ENCODE measurements around the gene PCBP4.

PCBP4 gene

DNA sequence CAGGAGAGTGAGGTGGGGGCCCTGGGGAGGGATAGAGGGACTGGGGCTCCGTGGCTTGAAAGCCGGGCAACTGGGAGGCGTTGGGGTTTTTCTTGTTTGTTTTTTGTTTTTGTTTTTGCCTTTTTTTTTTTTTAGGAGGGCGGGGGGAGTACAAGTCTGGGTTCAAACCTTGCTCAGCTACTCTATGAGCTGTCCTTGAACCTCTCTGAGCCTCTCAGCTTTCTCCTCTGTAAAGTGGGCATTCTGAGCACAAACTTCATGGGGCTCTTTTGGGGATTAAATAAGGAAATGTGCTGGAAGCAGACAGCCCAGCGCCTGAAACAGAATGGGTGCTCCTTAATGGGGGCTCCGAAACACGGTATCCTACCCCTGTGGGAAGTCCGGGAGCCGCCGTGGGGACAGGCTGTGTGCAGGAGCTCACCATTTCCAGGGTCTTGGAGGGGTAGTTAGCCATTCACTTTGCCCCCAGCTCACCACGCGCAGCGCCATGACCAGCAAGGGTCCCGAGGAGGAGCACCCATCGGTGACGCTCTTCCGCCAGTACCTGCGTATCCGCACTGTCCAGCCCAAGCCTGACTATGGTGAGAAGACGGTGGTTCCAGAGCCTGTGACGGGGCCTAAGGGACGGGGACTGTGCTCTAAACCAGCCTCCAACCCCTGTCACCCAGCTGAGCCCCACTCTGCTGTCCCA, 16.5 kb upstream of the PCBP4 start:
- peak overlapping the region; percentile 73 for H3K27ac ChIP-seq (ENCODE audit: low read length)
- H3K4me2 ChIP-seq (ENCODE audit: low read length) = peak overlapping the region; percentile 98
- TF ChIP-seq EZH2phosphoT487 (IDR thresholded peaks at IDR 0.05; ENCODE audit: low read depth) = no peak
- TF ChIP-seq, protein P1, sequence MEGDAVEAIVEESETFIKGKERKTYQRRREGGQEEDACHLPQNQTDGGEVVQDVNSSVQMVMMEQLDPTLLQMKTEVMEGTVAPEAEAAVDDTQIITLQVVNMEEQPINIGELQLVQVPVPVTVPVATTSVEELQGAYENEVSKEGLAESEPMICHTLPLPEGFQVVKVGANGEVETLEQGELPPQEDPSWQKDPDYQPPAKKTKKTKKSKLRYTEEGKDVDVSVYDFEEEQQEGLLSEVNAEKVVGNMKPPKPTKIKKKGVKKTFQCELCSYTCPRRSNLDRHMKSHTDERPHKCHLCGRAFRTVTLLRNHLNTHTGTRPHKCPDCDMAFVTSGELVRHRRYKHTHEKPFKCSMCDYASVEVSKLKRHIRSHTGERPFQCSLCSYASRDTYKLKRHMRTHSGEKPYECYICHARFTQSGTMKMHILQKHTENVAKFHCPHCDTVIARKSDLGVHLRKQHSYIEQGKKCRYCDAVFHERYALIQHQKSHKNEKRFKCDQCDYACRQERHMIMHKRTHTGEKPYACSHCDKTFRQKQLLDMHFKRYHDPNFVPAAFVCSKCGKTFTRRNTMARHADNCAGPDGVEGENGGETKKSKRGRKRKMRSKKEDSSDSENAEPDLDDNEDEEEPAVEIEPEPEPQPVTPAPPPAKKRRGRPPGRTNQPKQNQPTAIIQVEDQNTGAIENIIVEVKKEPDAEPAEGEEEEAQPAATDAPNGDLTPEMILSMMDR (IDR thresholded peaks at IDR 0.05; ENCODE audit: low read depth, low read length) = no peak

DNA sequence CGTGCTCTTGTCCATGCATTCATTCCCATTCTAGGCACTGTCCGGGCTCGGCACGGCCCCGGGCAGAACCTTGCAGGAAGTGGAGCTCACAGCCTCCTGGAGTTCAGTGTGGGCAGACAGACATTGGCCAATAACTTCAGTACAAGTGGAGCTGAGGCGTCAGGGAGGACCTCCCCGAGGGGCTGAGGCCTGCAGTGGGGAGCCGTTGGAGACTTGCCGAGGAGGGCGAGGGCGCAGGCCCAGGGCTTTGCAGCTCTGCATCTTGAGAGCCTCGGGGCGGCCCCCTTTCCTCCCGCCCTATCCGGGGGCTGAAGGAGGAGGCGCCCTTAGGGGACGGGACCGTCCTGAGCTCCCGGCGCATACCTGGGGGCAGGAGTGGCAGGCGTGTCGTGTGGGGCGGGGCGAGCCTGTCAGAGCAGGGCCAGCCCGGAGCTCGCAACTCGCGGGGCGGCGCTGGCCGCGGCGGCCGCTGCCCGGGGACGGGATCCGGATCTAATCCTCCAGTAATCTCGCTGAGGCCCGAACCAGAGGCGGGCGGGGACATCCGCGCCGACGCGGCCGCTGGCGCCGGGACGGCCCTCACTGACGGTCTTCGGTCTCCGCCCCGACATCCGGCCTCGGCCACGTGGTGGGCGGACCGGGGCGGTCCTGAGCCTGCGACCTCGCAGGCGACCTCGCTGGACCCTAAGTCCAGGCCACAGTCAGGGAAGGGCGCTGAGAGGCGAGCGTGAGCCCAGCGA, 15.8 kb upstream of the PCBP4 start, which contains the start of gene ACY1:
Gene ACY1 (plus strand): TSS at position 698 of the 740 bp plus-strand sequence. CDS start 530 bp downstream, outside the sequence.
- H3K9ac ChIP-seq (ENCODE audit: low read length) = peak within 1 kb of the TSS; percentile 88
- peaks cover 15% of the 10 kb centered on the region for H3K79me2 ChIP-seq (ENCODE audit: low read length)
- peak within 1 kb of the TSS; percentile 98 for H3K4me2 ChIP-seq (ENCODE audit: low read length)
- no peaks in the 10 kb centered on the region for H4K20me1 ChIP-seq (ENCODE audit: insufficient read depth, low read length)
- H2AFZ ChIP-seq (ENCODE audit: low read depth, low read length) = peak within 1 kb of the TSS; percentile 92
- peak within 1 kb of the TSS; percentile 73 for H3K27ac ChIP-seq (ENCODE audit: low read length)
- peaks cover 7% of the 10 kb centered on the region for H3K36me3 ChIP-seq (replicated peaks; ENCODE audit: low read depth, low read length)
- TF ChIP-seq, protein P1 (IDR thresholded peaks at IDR 0.05; ENCODE audit: low read depth, low read length) = no peak; the same call in 1 of the 2 replicates
- TF ChIP-seq EZH2phosphoT487 (IDR thresholded peaks at IDR 0.05; ENCODE audit: low read depth) = no peak
- H3K9me3 ChIP-seq (ENCODE audit: insufficient read depth, low read length) = no peaks in the 10 kb centered on the region
- H3K27me3 ChIP-seq (ENCODE audit: low read depth, low read length) = no peaks in the 10 kb centered on the region
- peak within 1 kb of the TSS; percentile 88 for H3K4me3 ChIP-seq (ENCODE audit: low read length)
- H3K4me1 ChIP-seq (ENCODE audit: low read length) = peaks cover 12% of the 10 kb centered on the region

More for the DNA sequence above, 16.5 kb upstream of the PCBP4 start:
- H3K4me1 ChIP-seq (ENCODE audit: low read length) = peaks cover 12% of the 10 kb centered on the region
- peak overlapping the region; percentile 88 for H3K4me3 ChIP-seq (ENCODE audit: low read length)
- peaks cover 15% of the 10 kb centered on the region for H3K79me2 ChIP-seq (ENCODE audit: low read length)
- H4K20me1 ChIP-seq (ENCODE audit: insufficient read depth, low read length) = no peaks in the 10 kb centered on the region
- H2AFZ ChIP-seq (ENCODE audit: low read depth, low read length) = peak overlapping the region; percentile 92; the same call in 1 of the 2 replicates
- peak overlapping the region; percentile 88 for H3K9ac ChIP-seq (ENCODE audit: low read length)
- H3K27me3 ChIP-seq (ENCODE audit: low read depth, low read length) = no peaks in the 10 kb centered on the region
- H3K36me3 ChIP-seq (replicated peaks; ENCODE audit: low read depth, low read length) = peaks cover 7% of the 10 kb centered on the region
- H3K9me3 ChIP-seq (ENCODE audit: insufficient read depth, low read length) = no peaks in the 10 kb centered on the region

DNA sequence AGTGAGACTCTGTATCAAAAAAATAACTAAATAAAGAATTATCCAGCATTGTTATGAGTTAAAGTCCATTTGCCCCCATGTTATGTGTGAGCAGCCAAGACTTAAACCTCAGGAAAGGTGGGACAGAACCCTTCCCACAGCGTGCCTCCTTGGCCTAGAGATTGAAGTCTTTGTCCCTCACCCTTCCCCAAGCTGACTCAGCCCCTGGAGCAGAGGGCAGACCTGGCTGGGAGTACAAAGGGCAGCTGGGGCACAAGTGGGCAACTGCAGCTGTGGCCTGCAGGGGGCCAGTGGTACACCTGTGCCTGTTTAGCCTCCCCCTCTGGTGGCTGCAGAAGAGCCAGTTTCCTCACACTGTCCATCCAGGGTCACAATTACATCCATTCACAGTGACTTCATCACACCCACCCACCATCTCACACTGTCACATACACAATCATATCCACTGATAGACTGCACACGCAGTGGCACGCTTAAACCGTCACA, 15.1 kb upstream of the PCBP4 start:
- Histone ChIP-seq H4K20me1 (ENCODE audit: insufficient read depth, low read length) (no peaks in the 10 kb centered on the region), H3K27ac (ENCODE audit: low read length) (peak overlapping the region; percentile 73), H3K4me3 (ENCODE audit: low read length) (peak overlapping the region; percentile 88), H3K9ac (ENCODE audit: low read length) (peak overlapping the region; percentile 88), H3K4me1 (ENCODE audit: low read length) (peaks cover 12% of the 10 kb centered on the region), H3K4me2 (ENCODE audit: low read length) (peak overlapping the region; percentile 98), H3K79me2 (ENCODE audit: low read length) (peaks cover 15% of the 10 kb centered on the region), H3K27me3 (ENCODE audit: low read depth, low read length) (no peaks in the 10 kb centered on the region), H3K36me3 (replicated peaks; ENCODE audit: low read depth, low read length) (peaks cover 7% of the 10 kb centered on the region), H2AFZ (ENCODE audit: low read depth, low read length) (peak overlapping the region; percentile 92), H3K9me3 (ENCODE audit: insufficient read depth, low read length) (no peaks in the 10 kb centered on the region)
- no peak for TF ChIP-seq EZH2phosphoT487 (IDR thresholded peaks at IDR 0.05; ENCODE audit: low read depth)
- TF ChIP-seq, protein P1 (IDR thresholded peaks at IDR 0.05; ENCODE audit: low read depth, low read length) = peak; percentile 70

DNA sequence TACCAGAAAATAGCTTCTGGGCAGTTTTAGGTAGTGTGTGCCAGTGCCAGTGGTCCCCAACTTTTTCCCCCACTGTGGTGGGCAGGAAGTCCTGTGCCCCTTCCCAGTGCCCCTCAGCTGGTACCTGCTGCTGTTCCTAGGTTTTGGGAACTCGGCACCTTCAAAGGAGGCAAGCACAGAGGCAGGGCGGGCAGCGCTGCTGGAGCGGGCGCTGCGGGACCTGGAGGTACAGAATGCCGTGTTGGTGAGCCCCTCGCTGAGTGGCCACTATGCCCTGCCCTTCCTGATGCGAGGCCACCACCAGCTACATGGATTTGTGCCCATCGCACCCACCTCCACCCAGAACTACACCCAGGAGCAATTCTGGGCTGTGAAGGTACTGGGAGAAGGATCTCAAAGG, 13.0 kb upstream of the PCBP4 start:
- no peak overlapping the region for H2AFZ ChIP-seq (ENCODE audit: low read depth, low read length)
- peaks cover 7% of the 10 kb centered on the region for H3K36me3 ChIP-seq (replicated peaks; ENCODE audit: low read depth, low read length)
- H3K79me2 ChIP-seq (ENCODE audit: low read length) = peaks cover 15% of the 10 kb centered on the region
- no peak for TF ChIP-seq EZH2phosphoT487 (IDR thresholded peaks at IDR 0.05; ENCODE audit: low read depth)
- TF ChIP-seq, protein P1 (IDR thresholded peaks at IDR 0.05; ENCODE audit: low read depth, low read length) = no peak
- no peak overlapping the region for H3K4me2 ChIP-seq (ENCODE audit: low read length)
- no peaks in the 10 kb centered on the region for H3K27me3 ChIP-seq (ENCODE audit: low read depth, low read length)
- H3K27ac ChIP-seq (ENCODE audit: low read length) = no peak overlapping the region
- H3K9me3 ChIP-seq (ENCODE audit: insufficient read depth, low read length) = no peaks in the 10 kb centered on the region
- H4K20me1 ChIP-seq (ENCODE audit: insufficient read depth, low read length) = no peaks in the 10 kb centered on the region
- H3K4me3 ChIP-seq (ENCODE audit: low read length) = no peak overlapping the region
- peaks cover 19% of the 10 kb centered on the region for H3K4me1 ChIP-seq (ENCODE audit: low read length)
- H3K9ac ChIP-seq (ENCODE audit: low read length) = no peak overlapping the region

Data from OCI-LY3 (cell line).